Hindlimb muscle (tissue), 1 donor: ENCODE results near the gene HMX2. TPM values are rescaled to one million over a fixed set of nuclear protein-coding genes. Genes with fewer than 3 reads are reported as not detected.

Experiments used
- DNase-seq: peaks from one replicate; pipeline ENCODE4 v3.0.0-alpha.2; 2013
- polyA plus RNA-seq: library from polyadenylated mRNA; unstranded; fragments of 120-200 nt; gene quantifications from one replicate; pipeline ENCODE4 v1.2.1, GENCODE V29; 2013; ENCODE audit not compliant: insufficient read length

HMX2 gene
- polyA plus RNA-seq, 1 donor: not detected

GRCh38 chr10:123139521-123140163 lies 8.3 kb upstream of the HMX2 start:
- no peak for DNase-seq

GRCh38 chr10:123140164-123140982 lies 7.6 kb upstream of the HMX2 start:
- DNase-seq: no peak

- DNase-seq: no peak
Observed at GRCh38 chr10:123140983-123141390, 6.9 kb upstream of the HMX2 start.

GRCh38 chr10:123141791-123142700 lies 5.9 kb upstream of the HMX2 start:
- DNase-seq: no peak

GRCh38 chr10:123142701-123143161 lies 5.2 kb upstream of the HMX2 start:
- DNase-seq: no peak

GRCh38 chr10:123143162-123143824 lies 4.6 kb upstream of the HMX2 start:
- no peak for DNase-seq

- no peak for DNase-seq
Observed at GRCh38 chr10:123143825-123144168, 4.1 kb upstream of the HMX2 start.

GRCh38 chr10:123144697-123145541 lies 3.0 kb upstream of the HMX2 start:
- DNase-seq: no peak

GRCh38 chr10:123145542-123146012 lies 2.4 kb upstream of the HMX2 start:
- DNase-seq: no peak

GRCh38 chr10:123146013-123146893 lies 1.7 kb upstream of the HMX2 start:
- no peak for DNase-seq

- DNase-seq: no peak
Observed at GRCh38 chr10:123146894-123147634, 872 bp upstream of the HMX2 start.

GRCh38 chr10:123148414-123149161 lies 652 bp downstream of the HMX2 start:
- DNase-seq: no peak

GRCh38 chr10:123149162-123149567 lies 1.2 kb downstream of the HMX2 start:
- no peak for DNase-seq

- DNase-seq: no peak
Observed at GRCh38 chr10:123149568-123150270, 1.8 kb downstream of the HMX2 start.

- DNase-seq: no peak
Observed at GRCh38 chr10:123150271-123150985, 2.5 kb downstream of the HMX2 start.

- DNase-seq: no peak
Observed at GRCh38 chr10:123150986-123151736, 3.2 kb downstream of the HMX2 start.

GRCh38 chr10:123151737-123152135 lies 3.8 kb downstream of the HMX2 start:
- no peak for DNase-seq
